ENCODE data around the gene EFNA4. TPM values are rescaled to one million over a fixed set of nuclear protein-coding genes. Genes with fewer than 3 reads are reported as not detected.

Gene EFNA4
- total RNA-seq, 1 experiment from 2014 or later, result 9.8 TPM

GRCh38 chr1:155049651-155050559, 13.6 kb upstream of the EFNA4 start:
- H3K9ac ChIP-seq (ENCODE audit: low read length), result peak overlapping the region; percentile 90
- H3K36me3 ChIP-seq (ENCODE audit: control insufficient read depth in 1 of 2, insufficient read depth in 2 of 2, low read length in 2 of 2), result peaks cover 6 to 10% of the 10 kb centered on the region in 2 experiments; a peak in 3 of 4 replicates
- H3K4me1 ChIP-seq (ENCODE audit: control insufficient read depth in 1 of 2, insufficient read depth in 2 of 2, low read length in 2 of 2), result peaks cover 19 to 49% of the 10 kb centered on the region in 2 experiments
- no peaks in the 10 kb centered on the region for H3K9me3 ChIP-seq (ENCODE audit: control insufficient read depth in 1 of 2, insufficient read depth in 1 of 2, low read depth in 1 of 2, low read length in 2 of 2)
- TSS peak; percentile 79 for BruUV-seq (replicated peaks)
- DNase-seq (ENCODE audit: low read depth, low spot score) (no peak), ATAC-seq (no peak)
- CTCF ChIA-PET, result interaction anchor here (1.2 to 1.6 kb wide), 6 partner anchors 12 to 145 kb away, joined by 3 to 14 read pairs (median 5); partner anchors contain the start of gene SHC1
- no peaks in the 10 kb centered on the region for H3K9me2 ChIP-seq (ENCODE audit: insufficient read depth)
- TF ChIP-seq POLR2AphosphoS5 (IDR thresholded peaks at IDR 0.05; ENCODE audit: low read depth, low read length) (0 out of 2 replicates have a peak, but pooled peaks have one; percentile 32), TCF7L2 (IDR thresholded peaks at IDR 0.05; ENCODE audit: borderline replicate concordance, extremely low read depth, insufficient read depth, insufficient read length) (no peak), SIN3A (IDR thresholded peaks at IDR 0.05; ENCODE audit: low read depth) (no peak)
- TF ChIP-seq, protein P1, sequence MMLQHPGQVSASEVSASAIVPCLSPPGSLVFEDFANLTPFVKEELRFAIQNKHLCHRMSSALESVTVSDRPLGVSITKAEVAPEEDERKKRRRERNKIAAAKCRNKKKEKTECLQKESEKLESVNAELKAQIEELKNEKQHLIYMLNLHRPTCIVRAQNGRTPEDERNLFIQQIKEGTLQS (IDR thresholded peaks at IDR 0.05), result no peak
- H2AFZ ChIP-seq (ENCODE audit: low read depth, low read length, poor library complexity, severe bottlenecking), result no peak overlapping the region
- no peaks in the 10 kb centered on the region for H3K27me3 ChIP-seq (ENCODE audit: insufficient read depth, low read length)
- peak overlapping the region; percentile 93 for H3K27ac ChIP-seq (ENCODE audit: low read depth, low read length)
- H3K79me2 ChIP-seq (ENCODE audit: insufficient read depth, low read length), result peaks cover 33% of the 10 kb centered on the region
- POLR2A ChIA-PET, result interaction anchor here (1.1 to 1.2 kb wide), 2 partner anchors 118 to 123 kb away, joined by 3 read pairs; partner anchors contain the start of gene KRTCAP2
- H4K20me1 ChIP-seq (ENCODE audit: insufficient read depth), result no peaks in the 10 kb centered on the region
- H3K4me2 ChIP-seq (ENCODE audit: low read length), result peak overlapping the region; percentile 100
- RAD21 ChIA-PET (ENCODE audit: low non-redundant PET in 1 of 2, low total read pairs in 2 of 2, uncharacterized antibody in 2 of 2, unreplicated experiment in 2 of 2), result no interaction called here
- peak overlapping the region; percentile 90 to 94 for H3K4me3 ChIP-seq (replicated peaks in 1 of 2; ENCODE audit: low read depth in 1 of 2, low read length in 2 of 2)
- intact Hi-C loops (cut with micrococcal nuclease), result loop anchor here (5.0 kb wide), 1 partner anchor 48 kb away; the partner anchor contains the start of gene ZBTB7B
